NCI-H510A treated with DMSO at 0.1 percent for 48 hours (cell line): ENCODE data around the gene FHOD3.

ENCODE experiments used
- DNase-seq: peaks from one replicate; lab custom pipeline; 2025; lab: John Stamatoyannopoulos, UW

The FHOD3 gene

DNA sequence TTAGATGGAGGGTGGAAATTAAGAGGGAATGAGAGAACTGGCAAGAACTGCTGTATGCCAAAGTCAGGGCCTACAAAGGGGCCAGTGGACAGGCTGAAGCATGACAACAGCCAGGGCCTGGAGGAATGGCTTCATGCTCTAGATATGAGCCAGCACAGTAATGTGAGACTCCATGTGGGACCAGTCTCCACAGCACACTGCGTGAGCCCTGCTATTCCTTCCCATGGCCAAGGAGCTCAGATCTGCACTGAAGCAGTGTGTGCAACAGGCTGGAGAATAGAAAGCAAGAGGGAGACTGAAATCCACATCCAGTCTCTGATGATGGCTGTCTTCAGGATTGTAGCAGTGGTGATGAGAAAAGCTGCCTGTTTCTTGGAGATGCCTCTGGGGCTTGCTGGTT, 368.4 kb downstream of the FHOD3 start:
- no peak for DNase-seq

GRCh38 chr18:36667811-36668210, 370.3 kb downstream of the FHOD3 start:
- no peak for DNase-seq

- DNase-seq = no peak
Observed at GRCh38 chr18:36668349-36668748, 370.8 kb downstream of the FHOD3 start.

DNA sequence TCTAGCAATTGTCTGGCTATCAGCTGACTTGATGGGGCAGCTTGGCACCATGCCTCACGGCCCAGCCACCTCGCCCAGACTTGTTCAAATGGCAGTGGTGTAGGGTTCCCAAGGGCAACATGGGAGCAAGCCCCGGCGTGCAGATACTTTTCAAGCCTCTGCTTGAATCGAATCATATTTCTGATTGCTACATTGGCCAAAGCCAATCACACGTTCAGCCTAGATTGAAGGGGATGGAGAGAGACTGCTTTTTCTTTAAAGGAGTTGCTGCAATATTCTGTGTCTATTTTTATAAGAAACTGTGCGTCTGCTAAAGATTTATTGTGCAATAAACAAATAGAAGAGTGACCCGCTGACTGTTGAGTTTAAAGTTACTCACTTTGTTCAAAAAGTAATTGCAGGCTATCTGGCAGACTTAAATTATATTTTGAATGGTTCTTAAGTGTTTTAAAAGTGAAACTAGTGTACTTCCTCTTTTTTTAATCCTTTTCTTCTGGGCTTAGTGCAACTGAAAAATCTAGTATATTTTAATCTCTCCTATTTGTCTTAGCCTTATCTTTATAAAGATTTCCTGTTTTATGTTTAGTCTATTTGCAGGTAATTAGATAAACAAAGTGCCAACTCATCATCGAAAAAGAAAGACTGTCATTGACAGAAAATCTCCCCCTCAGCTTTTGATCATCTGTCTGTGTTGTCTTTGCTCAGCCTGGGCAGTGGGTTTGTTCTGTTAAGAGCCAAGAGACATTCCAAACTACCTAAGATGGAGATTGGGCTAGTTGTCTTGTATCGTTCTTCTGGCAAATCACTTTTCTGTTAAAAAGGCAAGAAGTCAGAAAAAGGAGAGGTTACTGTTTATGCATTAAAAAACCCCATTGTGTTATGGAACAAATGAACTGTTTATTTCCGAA, 375.2 kb downstream of the FHOD3 start:
- DNase-seq = peak; percentile 98

DNA sequence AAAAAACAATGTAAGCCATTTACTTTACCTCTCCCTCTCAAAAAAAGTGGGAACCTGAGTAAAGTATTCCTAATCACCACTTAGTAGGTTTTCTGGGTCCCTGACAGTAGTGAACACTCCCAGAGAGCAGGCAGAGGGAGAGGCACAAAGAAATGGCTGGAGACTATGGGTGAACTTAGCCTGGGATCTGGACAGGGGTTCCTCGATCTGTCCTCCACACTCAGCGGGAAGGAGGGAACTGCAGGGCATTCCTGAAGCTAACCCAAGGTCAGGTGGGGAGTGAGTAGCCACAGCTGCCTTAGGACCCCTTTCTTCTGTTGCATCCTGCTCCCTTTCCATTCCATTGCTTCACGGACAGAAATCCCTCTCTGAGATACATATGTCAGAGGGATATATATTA, 375.9 kb downstream of the FHOD3 start:
- DNase-seq = no peak

DNA sequence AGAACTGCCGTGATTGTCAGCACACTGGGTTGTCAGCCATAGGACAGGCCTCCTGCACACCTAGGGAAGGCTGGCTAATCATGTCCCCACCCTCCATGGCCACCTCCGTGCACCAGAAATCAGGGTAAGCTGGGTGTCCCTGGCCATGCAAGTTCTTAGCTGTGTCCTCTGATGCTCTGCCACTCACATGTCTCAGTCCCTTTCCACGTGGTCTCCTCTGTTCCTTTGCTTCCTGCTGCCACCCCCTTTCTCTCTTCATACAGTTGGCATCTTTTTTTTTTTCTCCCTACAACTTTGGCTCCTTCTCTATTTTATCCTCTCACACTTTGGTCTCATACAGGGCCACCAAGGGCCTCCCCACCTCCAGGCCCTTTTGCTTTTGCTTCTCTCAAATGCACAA, 377.6 kb downstream of the FHOD3 start:
- DNase-seq = no peak

DNA sequence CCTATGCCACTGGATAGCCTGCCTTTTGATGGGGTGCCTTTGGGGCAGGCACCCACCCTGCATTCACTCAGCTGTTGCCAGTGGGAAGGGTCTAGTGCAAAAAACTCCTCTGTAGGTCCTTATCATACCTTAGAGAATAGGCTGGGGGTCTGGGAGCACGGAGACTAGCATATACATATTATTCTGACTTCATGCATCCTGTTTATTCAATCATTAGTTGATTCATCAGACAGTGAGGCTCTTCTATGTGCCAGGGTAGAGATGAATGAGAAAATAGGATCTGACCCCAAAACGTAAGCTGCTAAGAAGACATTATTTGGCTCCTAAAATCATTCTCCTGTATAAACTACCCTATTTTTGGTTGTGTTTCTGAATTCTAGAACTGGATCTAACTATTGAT, 378.0 kb downstream of the FHOD3 start:
- DNase-seq = no peak

- DNase-seq = no peak
Observed at GRCh38 chr18:36676629-36677028, 379.1 kb downstream of the FHOD3 start.

DNA sequence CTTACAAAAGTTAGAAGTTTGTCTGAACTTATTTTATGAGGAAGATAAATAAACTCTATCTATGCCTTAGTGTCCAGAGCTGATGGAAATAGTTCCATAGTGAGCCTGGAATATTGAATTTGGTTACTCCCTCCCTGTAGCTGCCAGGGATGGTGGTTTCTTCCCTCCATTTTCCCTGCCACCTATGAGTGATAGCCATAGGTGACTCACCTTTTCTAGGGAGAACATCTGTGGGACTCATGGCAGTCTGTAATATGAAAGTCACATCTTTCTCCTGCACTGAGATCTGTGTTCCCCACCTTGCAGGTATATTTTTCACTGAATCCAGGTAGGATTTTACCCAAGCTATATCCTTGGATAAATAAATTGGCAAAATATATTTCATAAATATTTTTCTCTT, 382.5 kb downstream of the FHOD3 start:
- DNase-seq = no peak

- DNase-seq = no peak
Observed at GRCh38 chr18:36685580-36685979, 388.1 kb downstream of the FHOD3 start.

- DNase-seq = peak; percentile 88
Observed at GRCh38 chr18:36688020-36688965, 390.8 kb downstream of the FHOD3 start.

DNA sequence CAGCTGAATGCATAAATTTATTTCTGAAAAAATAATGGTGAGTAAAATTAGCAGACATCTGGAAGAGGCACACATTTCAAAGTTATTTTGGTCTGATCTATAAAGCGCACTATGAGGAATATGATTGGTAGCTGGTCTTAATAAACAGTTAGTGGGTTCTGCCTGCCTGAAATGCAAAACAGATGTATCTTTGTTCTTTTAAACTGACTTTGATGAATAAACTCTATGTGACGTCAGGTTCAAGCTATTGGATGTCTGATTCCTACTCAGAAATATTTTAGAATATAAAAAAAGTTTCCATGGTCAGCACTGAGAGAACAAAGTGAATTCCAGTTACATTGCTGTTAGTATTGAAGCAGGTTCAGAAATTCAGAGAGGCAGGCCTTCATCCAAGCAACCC, 394.9 kb downstream of the FHOD3 start:
- no peak for DNase-seq

GRCh38 chr18:36692921-36693332, 395.4 kb downstream of the FHOD3 start:
- no peak for DNase-seq

GRCh38 chr18:36693931-36694620, 396.6 kb downstream of the FHOD3 start:
- DNase-seq = peak; percentile 99

DNA sequence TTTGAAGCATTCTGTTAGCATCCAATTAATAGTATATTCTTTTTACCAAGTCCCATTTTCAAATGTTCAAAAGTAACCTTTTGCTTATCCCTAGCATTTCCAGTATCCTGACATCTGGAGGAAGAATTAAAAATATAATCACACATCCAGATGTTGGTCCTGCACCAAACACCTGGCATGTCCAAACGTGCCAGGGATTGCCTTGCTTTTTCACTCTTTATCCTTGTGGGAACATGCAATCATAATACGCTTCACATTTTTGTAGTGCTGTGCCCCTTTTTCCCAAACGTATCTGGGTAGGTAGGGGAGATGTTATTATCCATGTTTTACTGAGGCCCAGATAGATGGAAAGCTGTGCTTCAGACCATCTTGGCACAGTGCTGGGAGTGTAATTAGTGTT, 398.3 kb downstream of the FHOD3 start:
- DNase-seq = no peak

GRCh38 chr18:36697905-36698304, 400.4 kb downstream of the FHOD3 start:
- no peak for DNase-seq

- DNase-seq = no peak
Observed at GRCh38 chr18:36700955-36701354, 403.4 kb downstream of the FHOD3 start.

GRCh38 chr18:36702401-36703013, 405.0 kb downstream of the FHOD3 start:
- no peak for DNase-seq

DNA sequence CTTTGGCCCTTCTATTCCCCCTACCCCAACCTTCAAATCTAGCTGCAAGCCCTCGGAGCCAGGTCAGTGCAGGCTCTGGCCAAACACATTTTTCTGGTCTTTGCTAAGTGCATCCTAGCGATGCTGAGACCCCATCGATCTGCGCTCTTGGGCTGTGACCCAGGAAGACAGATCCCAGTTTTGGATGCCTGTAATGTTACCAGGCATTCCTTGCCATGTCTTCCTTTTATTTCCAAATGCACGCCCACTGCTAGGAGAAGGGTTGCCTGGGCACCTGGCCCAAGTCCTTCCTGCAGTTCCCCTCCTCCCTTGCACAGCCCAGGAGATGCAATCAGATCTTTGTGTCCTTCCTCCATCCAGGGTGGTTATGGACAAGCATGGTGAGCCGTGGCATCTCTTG, 406.6 kb downstream of the FHOD3 start:
- DNase-seq = no peak

GRCh38 chr18:36706134-36706881, 408.8 kb downstream of the FHOD3 start:
- no peak for DNase-seq

- DNase-seq = no peak
Observed at GRCh38 chr18:36708366-36708765, 410.9 kb downstream of the FHOD3 start.
